Measurements from ENCODE around the gene SPIN2B.

The SPIN2B gene

DNA sequence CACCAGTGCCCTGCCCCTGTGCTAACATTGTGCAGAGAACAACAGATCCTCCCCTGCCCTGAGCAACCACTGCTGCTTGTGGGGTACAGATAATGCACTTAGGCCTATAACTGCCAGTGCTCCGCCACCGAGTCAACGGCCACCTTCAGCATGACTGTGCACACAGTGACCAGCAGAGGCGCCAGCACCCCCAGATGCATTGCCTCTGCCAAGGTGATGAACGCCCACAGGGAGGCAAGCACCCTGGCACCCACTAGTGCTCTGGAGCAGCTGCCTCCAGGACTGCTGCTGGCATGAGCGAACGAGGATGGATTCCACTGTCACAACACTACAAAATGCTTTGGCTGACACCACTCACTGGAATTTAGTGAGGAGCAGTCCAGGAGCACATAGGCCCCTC, 38.2 kb downstream of the SPIN2B start:
- WGBS, 2 experiments, result 94 to 97% methylated on average over 7 of the region's 7 CpGs

DNA sequence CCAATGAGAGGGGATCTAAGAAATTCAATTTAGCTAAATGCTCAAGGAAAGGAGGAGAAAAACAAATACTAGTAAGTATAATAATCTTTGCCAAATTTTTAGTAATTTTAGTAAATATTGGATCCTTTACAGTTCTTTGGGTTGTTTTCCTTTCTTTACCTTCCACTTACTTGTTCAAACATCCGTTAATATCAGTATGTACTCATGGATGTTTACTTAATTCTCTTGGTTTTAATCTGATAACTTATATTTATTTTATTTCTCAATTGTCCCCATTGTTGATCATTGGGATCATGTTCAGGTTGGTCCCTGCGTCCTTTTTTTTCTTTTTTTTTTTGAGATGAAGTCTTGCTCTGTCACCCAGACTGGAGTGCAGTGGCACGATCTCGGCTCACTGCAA, 46.9 kb downstream of the SPIN2B start:
- H3K4me1 ChIP-seq (ENCODE audit: control insufficient read depth, insufficient read depth, low read length), result no peaks in the 10 kb centered on the region
- H3K27ac ChIP-seq (ENCODE audit: insufficient read depth, low read depth, low read length, poor library complexity, severe bottlenecking), result no peak overlapping the region
- H3K36me3 ChIP-seq (ENCODE audit: control insufficient read depth, insufficient read depth, low read length), result no peaks in the 10 kb centered on the region
- 95 to 100% methylated on average over 3 of the region's 4 CpGs for WGBS, 2 experiments
- H3K9me3 ChIP-seq (ENCODE audit: control insufficient read depth, low read length), result no peaks in the 10 kb centered on the region
- H3K4me3 ChIP-seq (ENCODE audit: insufficient read depth, low read depth, low read length), result no peak overlapping the region
- H3K27me3 ChIP-seq (ENCODE audit: control insufficient read depth, insufficient read depth, low read length, poor library complexity, severe bottlenecking), result no peaks in the 10 kb centered on the region

More for the DNA sequence above, 38.2 kb downstream of the SPIN2B start:
- Histone ChIP-seq H3K4me3 (ENCODE audit: insufficient read depth, low read depth, low read length) (no peak overlapping the region), H3K36me3 (ENCODE audit: control insufficient read depth, insufficient read depth, low read length) (no peaks in the 10 kb centered on the region), H3K27ac (ENCODE audit: insufficient read depth, low read depth, low read length, poor library complexity, severe bottlenecking) (no peak overlapping the region), H3K27me3 (ENCODE audit: control insufficient read depth, insufficient read depth, low read length, poor library complexity, severe bottlenecking) (no peaks in the 10 kb centered on the region), H3K4me1 (ENCODE audit: control insufficient read depth, insufficient read depth, low read length) (no peaks in the 10 kb centered on the region), H3K9me3 (ENCODE audit: control insufficient read depth, low read length) (no peaks in the 10 kb centered on the region)

DNA sequence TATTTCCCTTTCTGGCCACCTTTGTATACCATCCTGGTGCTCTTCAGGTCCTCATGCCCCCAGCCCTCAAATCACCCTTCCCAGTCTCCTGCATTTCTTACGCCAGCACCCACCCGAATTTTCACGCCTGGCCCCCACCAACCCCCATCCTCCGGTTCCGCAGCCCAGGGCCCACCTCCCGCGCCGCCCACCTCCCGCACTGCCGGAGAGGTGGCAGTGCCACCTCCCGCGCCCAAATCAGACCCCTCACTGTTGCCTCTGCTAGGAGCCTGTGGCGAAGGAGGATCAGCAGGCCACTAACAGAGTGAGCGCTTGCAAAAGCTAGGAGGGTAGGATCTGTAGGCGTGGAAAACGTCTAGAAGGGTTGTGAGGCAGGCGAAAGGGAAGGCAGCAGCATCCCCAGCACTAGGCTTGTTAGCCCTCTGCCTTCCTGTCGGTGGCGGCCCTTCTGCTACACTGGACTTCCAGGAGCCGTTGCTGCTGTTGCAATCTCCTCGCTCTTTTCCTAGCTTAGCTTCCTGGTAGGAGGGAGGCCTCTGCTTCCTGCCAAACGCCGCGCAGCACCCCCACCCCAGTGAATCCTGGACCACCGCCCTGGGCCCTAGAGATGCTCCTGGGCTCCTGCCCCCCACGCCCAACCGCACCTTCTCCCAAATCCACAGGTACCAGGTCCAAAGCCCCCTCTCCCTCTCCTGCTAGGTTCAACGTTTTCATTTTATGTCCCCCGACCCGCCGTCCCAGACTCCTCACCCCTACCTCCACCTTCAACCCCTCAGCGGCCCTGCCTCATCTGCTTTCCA, 51.0 kb downstream of the SPIN2B start:
- Histone ChIP-seq H3K27ac (ENCODE audit: insufficient read depth, low read depth, low read length, poor library complexity, severe bottlenecking) (no peak overlapping the region), H3K36me3 (ENCODE audit: control insufficient read depth, insufficient read depth, low read length) (no peaks in the 10 kb centered on the region), H3K9me3 (ENCODE audit: control insufficient read depth, low read length) (no peaks in the 10 kb centered on the region), H3K4me1 (ENCODE audit: control insufficient read depth, insufficient read depth, low read length) (no peaks in the 10 kb centered on the region), H3K27me3 (ENCODE audit: control insufficient read depth, insufficient read depth, low read length, poor library complexity, severe bottlenecking) (no peaks in the 10 kb centered on the region), H3K4me3 (ENCODE audit: insufficient read depth, low read depth, low read length) (no peak overlapping the region)
- 92 to 93% methylated on average over 32 of the region's 32 CpGs for WGBS, 2 experiments

Measured in ectodermal cell (in vitro differentiated cells).